A549 (cell line): ENCODE results near the gene RBPJ. TPM values are rescaled to one million over a fixed set of nuclear protein-coding genes. Genes with fewer than 3 reads are reported as not detected.
"Not testable (repeated sequence)": the region's sequence is repeated elsewhere in the genome, so short reads cannot be mapped to it uniquely, and the experiment has no call there.

Experiments used
- ATAC-seq, 2 experiments: fragments of 200-7000 bp in 1 of 2; fragments of >200 bp in 1 of 2; cut with Nextera tagmentation in 1 of 2; cut with Tn5 transposase in 1 of 2; 3 replicates each; pipeline versions ENCODE4 v1.8.0 to v1.9.1; 2018 to 2020; ENCODE audit warnings: mild to moderate bottlenecking in 1 of 2, moderate library complexity in 1 of 2
- CTCF ChIA-PET: fragments of 300-600 bp; sonication (Branson Sonifier 250); formaldehyde crosslinking; extraction: SDS; loops from one replicate; lab custom pipeline; 2021; ENCODE audit warnings: antibody characterized with exemption, inconsistent platforms; lab: Yijun Ruan, JAX
- POLR2A ChIA-PET: fragments of 350-600 bp; formaldehyde crosslinking; extraction: SDS; loops from one replicate; lab custom pipeline; 2021; ENCODE audit warnings: antibody characterized with exemption, inconsistent platforms; lab: Yijun Ruan, JAX
- DNase-seq, 2 experiments: peaks; one replicate each; pipeline versions ENCODE4 v3.0.0 to v3.0.0-alpha.2; 2011 to 2016; ENCODE audit warnings: low read depth in 1 of 2, low spot score in 1 of 2
- FAIRE-seq: peaks from 2 replicates; lab custom pipeline; 2011; peaks lifted over from hg19 to GRCh38; lab: Jason Lieb, UNC
- H3K27ac ChIP-seq, 2 experiments: fragments of >200 bp; sonication (Bioruptor Twin); formaldehyde crosslinking; 3 replicates each; pipeline ENCODE4 v1.5.1; 2016 to 2017
- H3K4me1 ChIP-seq: fragments of >200 bp; sonication (Bioruptor Twin); formaldehyde crosslinking; 3 replicates; pipeline ENCODE4 v1.6.1; 2016
- H3K4me2 ChIP-seq: fragments of >200 bp; sonication (Bioruptor Twin); formaldehyde crosslinking; 3 replicates; pipeline ENCODE4 v1.6.1; 2016
- H3K4me3 ChIP-seq: fragments of >200 bp; sonication (Bioruptor Twin); formaldehyde crosslinking; 3 replicates; pipeline ENCODE4 v1.5.1; 2016
- H3K9me3 ChIP-seq: fragments of >200 bp; sonication (Bioruptor Twin); formaldehyde crosslinking; 3 replicates; pipeline ENCODE4 v1.6.1; 2016
- BHLHE40 ChIP-seq: IDR thresholded peaks from 2 replicates; pipeline ENCODE4 v1.6.1; 2012; ENCODE audit warnings: low read depth, low read length, inconsistent platforms
- CHD2 ChIP-seq: fragments of 150-350 bp; IDR thresholded peaks from 2 replicates; pipeline ENCODE4 v1.6.1; 2014; ENCODE audit warnings: low read length; ENCODE audit not compliant: partially characterized antibody
- E2F6 ChIP-seq: IDR thresholded peaks from 2 replicates; pipeline ENCODE4 v1.6.1; 2012; ENCODE audit warnings: low read depth, borderline replicate concordance
- FOXS1 ChIP-seq: fragments of 250-450 bp; sonication (Bioruptor Pico); IDR thresholded peaks from 2 replicates; pipeline ENCODE4 v1.5.0; 2020; ENCODE audit warnings: mild to moderate bottlenecking, moderate library complexity
- HDAC2 ChIP-seq: fragments of 200-600 bp; sonication (generic); IDR thresholded peaks from 2 replicates; pipeline ENCODE4 v1.6.1; 2016
- HES2 ChIP-seq: fragments of >200 bp; sonication (Bioruptor Twin); formaldehyde crosslinking; IDR thresholded peaks from 2 replicates; pipeline ENCODE4 v1.6.1; 2016
- HEYL ChIP-seq: fragments of 250-450 bp; sonication (Bioruptor Pico); IDR thresholded peaks from 2 replicates; pipeline ENCODE4 v1.8.0; 2021; ENCODE audit warnings: mild to moderate bottlenecking, moderate library complexity
- HMGXB4 ChIP-seq: fragments of 250-450 bp; sonication (Bioruptor Pico); IDR thresholded peaks from 2 replicates; pipeline ENCODE4 v1.5.0; 2021; ENCODE audit warnings: mild to moderate bottlenecking, moderate library complexity, borderline replicate concordance
- HOXA7 ChIP-seq: fragments of 250-450 bp; sonication (Bioruptor Pico); IDR thresholded peaks from 2 replicates; pipeline ENCODE4 v1.5.0; 2020; ENCODE audit warnings: mild to moderate bottlenecking, moderate library complexity
- HOXB5 ChIP-seq: fragments of 250-450 bp; sonication (Bioruptor Pico); IDR thresholded peaks from 2 replicates; pipeline ENCODE4 v1.5.0; 2020; ENCODE audit warnings: mild to moderate bottlenecking, moderate library complexity
- MAX ChIP-seq: IDR thresholded peaks from 2 replicates; pipeline ENCODE4 v1.6.1; 2012
- POLR2AphosphoS2 ChIP-seq: conservative IDR thresholded peaks from 2 replicates; pipeline ENCODE4 v1.6.1; 2012; ENCODE audit warnings: low read length, improper control_type of control experiment, inconsistent platforms
- RARB ChIP-seq: fragments of 250-450 bp; sonication (Bioruptor Pico); IDR thresholded peaks from 2 replicates; pipeline ENCODE4 v1.8.0; 2021; ENCODE audit warnings: mild to moderate bottlenecking, moderate library complexity
- RCOR1 ChIP-seq: fragments of 150-350 bp; IDR thresholded peaks from 2 replicates; pipeline ENCODE4 v1.6.1; 2014; ENCODE audit warnings: antibody characterized with exemption, low read length, low read depth
- REST ChIP-seq: fragments of 200-600 bp; sonication (generic); IDR thresholded peaks from 2 replicates; pipeline ENCODE4 v1.6.1; 2016; ENCODE audit warnings: antibody characterized with exemption, mild to moderate bottlenecking, moderate library complexity
- SREBF2 ChIP-seq: fragments of 450-650 bp; IDR thresholded peaks from 2 replicates; pipeline ENCODE4 v1.6.1; 2014; ENCODE audit warnings: mild to moderate bottlenecking, moderate library complexity
- TP53 ChIP-seq: fragments of 250-450 bp; sonication (Bioruptor Pico); IDR thresholded peaks from 2 replicates; pipeline ENCODE4 v1.5.0; 2021; ENCODE audit warnings: mild to moderate bottlenecking, moderate library complexity
- USF2 ChIP-seq: fragments of 450-650 bp; IDR thresholded peaks from 2 replicates; pipeline ENCODE4 v1.6.1; 2014; ENCODE audit warnings: antibody characterized with exemption
- WGBS: methylation state at CpG from one replicate; pipeline ENCODE4 v1.1.6; 2017; ENCODE audit errors: missing lambda C conversion rate; 5-methylcytosine and 5-hydroxymethylcytosine counted together
- polyA plus RNA-seq, 4 experiments: library from polyadenylated mRNA; depleted of rRNA in 3 of 4; stranded (reverse); fragments of >200 nt; fragmentation: RNase III in 1 of 4; extraction: RNeasy Plus Mini Kit Qiagen cat#74134 plus additional on column Dnase treatment in 1 of 4; gene quantifications; 2 replicates in 3 of 4; 3 replicates in 1 of 4; pipeline ENCODE4 v1.2.3, GENCODE V29; 2011 to 2017
- TF ChIP-seq, protein P1 (sequence below): fragments of 250-450 bp; sonication (Bioruptor Pico); IDR thresholded peaks from 2 replicates; pipeline ENCODE4 v1.5.0; 2020; ENCODE audit warnings: low read depth, mild to moderate bottlenecking, moderate library complexity
- TF ChIP-seq, protein P2 (sequence below): IDR thresholded peaks from 2 replicates; pipeline ENCODE4 v1.6.1; 2012

RBPJ gene
- polyA plus RNA-seq, 2 of the 4 experiments (the other 2 are of a cell fraction) = 16.5 to 37.1 TPM

DNA sequence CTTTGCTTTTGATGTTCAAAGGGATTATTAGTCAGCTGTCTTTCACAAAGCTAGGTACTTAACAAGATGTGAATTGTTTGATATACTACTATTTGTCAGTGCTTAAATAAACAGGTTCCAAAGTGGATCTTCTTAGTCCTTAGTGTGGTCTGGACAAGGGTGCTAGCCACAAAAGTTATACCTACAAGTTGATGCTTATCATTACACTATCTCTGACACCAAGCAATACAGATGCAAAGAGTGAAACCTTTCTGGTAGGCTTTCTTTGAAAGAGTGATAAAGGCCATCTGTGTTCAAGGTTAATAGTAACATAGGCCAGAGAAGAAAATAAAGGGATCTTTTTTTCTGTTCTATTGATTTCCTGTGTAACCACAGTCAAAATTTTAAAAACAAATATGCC, 12.2 kb upstream of the RBPJ start:
- ATAC-seq = no peak
- no peak overlapping the region for H3K4me3 ChIP-seq
- no peak for FAIRE-seq
- no peak overlapping the region for H3K27ac ChIP-seq
- no peaks in the 10 kb centered on the region for H3K4me1 ChIP-seq
- DNase-seq = no peak
- ChIA-PET POLR2A (no interaction called here), CTCF (no interaction called here)
- H3K9me3 ChIP-seq = no peaks in the 10 kb centered on the region
- H3K4me2 ChIP-seq = no peak overlapping the region
- no peak for TF ChIP-seq RCOR1
- TF ChIP-seq HMGXB4 (CRISPR knock-in tag) = no peak
- TF ChIP-seq SREBF2 = no peak
- no peak for TF ChIP-seq RARB (CRISPR knock-in tag)
- no peak for TF ChIP-seq HDAC2
- TF ChIP-seq, protein P1, sequence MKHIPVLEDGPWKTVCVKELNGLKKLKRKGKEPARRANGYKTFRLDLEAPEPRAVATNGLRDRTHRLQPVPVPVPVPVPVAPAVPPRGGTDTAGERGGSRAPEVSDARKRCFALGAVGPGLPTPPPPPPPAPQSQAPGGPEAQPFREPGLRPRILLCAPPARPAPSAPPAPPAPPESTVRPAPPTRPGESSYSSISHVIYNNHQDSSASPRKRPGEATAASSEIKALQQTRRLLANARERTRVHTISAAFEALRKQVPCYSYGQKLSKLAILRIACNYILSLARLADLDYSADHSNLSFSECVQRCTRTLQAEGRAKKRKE (CRISPR knock-in tag) = no peak
- no peak for TF ChIP-seq MAX
- no peak for TF ChIP-seq E2F6

DNA sequence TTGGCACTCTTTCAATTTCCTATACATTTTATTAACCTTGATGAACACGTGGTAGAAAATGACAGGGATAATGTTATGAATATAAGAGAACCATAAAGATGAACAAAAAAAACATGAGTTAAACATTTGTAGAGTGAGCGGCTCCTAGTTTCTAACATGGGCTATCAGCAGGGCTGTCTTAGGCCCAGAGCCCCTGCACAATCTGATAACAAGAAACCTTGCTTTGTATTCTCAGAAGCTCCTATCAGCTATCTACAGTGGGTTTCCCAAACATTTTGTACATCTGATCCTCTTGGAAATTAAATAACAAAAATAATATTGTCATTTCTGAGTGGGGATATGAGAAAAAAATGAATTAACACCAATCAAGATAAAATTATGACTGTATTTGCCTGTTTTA, 10.6 kb upstream of the RBPJ start:
- Histone ChIP-seq H3K9me3 (no peaks in the 10 kb centered on the region), H3K4me1 (no peaks in the 10 kb centered on the region), H3K4me3 (no peak overlapping the region), H3K27ac (no peak overlapping the region), H3K4me2 (no peak overlapping the region)
- DNase-seq (no peak), ATAC-seq (no peak), FAIRE-seq (no peak)
- WGBS = 65% methylated on average over 2 of the region's 2 CpGs
- no peak for TF ChIP-seq HOXB5 (CRISPR knock-in tag)
- TF ChIP-seq, all 56 proteins: peak for 0
- POLR2A ChIA-PET = interaction anchor here (0.6 kb wide), 1 partner anchor 9 kb away, joined by 4 read pairs; no protein-coding TSS in a partner anchor
- CTCF ChIA-PET = interaction anchor here (1.4 kb wide), 1 partner anchor 322 kb away, joined by 3 read pairs; no protein-coding TSS in a partner anchor

DNA sequence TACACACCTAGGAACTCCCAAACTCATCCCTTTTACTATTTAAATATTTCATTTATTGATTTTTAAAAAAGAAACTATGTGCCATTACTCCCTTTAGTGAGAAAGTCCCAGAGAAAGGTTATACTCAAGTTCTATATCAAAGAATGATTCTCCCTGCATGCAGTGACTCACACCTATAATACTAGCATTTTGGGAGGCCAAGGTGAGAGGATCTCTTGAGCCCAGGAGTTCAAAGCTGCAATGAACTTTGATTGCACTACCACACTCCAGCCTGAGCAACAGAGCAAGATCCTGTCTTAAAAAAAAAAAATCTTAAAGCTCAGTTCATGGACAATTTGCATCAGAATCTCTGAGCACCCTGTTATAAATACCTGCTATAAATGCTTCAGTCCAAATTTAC, 9.2 kb upstream of the RBPJ start:
- DNase-seq (no peak), ATAC-seq (no peak), FAIRE-seq (no peak)
- ChIA-PET POLR2A (no interaction called here), CTCF (interaction anchor here (1.4 kb wide), 1 partner anchor 324 kb away, joined by 3 read pairs; no protein-coding TSS in a partner anchor)
- no peak overlapping the region for H3K4me3 ChIP-seq
- no peak overlapping the region for H3K27ac ChIP-seq
- H3K4me1 ChIP-seq = no peaks in the 10 kb centered on the region
- H3K9me3 ChIP-seq = no peaks in the 10 kb centered on the region
- no peak overlapping the region for H3K4me2 ChIP-seq
- TF ChIP-seq HOXB5 (CRISPR knock-in tag) = no peak
- TF ChIP-seq RARB (CRISPR knock-in tag) = no peak
- TF ChIP-seq, protein P2, sequence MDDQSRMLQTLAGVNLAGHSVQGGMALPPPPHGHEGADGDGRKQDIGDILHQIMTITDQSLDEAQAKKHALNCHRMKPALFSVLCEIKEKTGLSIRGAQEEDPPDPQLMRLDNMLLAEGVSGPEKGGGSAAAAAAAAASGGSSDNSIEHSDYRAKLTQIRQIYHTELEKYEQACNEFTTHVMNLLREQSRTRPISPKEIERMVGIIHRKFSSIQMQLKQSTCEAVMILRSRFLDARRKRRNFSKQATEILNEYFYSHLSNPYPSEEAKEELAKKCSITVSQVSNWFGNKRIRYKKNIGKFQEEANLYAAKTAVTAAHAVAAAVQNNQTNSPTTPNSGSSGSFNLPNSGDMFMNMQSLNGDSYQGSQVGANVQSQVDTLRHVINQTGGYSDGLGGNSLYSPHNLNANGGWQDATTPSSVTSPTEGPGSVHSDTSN = no peak
- TF ChIP-seq TP53 (CRISPR knock-in tag) = no peak
- no peak for TF ChIP-seq POLR2AphosphoS2
- TF ChIP-seq HES2 = no peak
- TF ChIP-seq FOXS1 = no peak
- no peak for TF ChIP-seq REST
- TF ChIP-seq CHD2 = no peak
- no peak for TF ChIP-seq HOXA7 (CRISPR knock-in tag)
- no peak for TF ChIP-seq USF2
- TF ChIP-seq HEYL (CRISPR knock-in tag) = no peak
- no peak for TF ChIP-seq BHLHE40

- CTCF ChIA-PET, H3K4me3 ChIP-seq, H3K27ac ChIP-seq, H3K4me2 ChIP-seq, H3K9me3 ChIP-seq, ATAC-seq, DNase-seq, H3K4me1 ChIP-seq, POLR2A ChIA-PET, FAIRE-seq: not testable (repeated sequence)
- WGBS = 56% methylated on average over 8 of the region's 8 CpGs
Observed at GRCh38 chr4:26315316-26315932, 5.4 kb upstream of the RBPJ start.
